Measurements from ENCODE around the gene KMO. TPM values are rescaled to one million over a fixed set of nuclear protein-coding genes. Genes with fewer than 3 reads are reported as not detected.

The KMO gene
- polyA plus RNA-seq, 3 donors: 4.7 to 9.0 (median 6.4) TPM

GRCh38 chr1:241645199-241645598 is 113.0 kb downstream of the KMO start:
- intact Hi-C loops (cut with micrococcal nuclease): loop anchor here in 1 of 2 donors (10.0 kb wide), 1 partner anchor 200 kb away; the partner anchor contains the start of gene EXO1

More at GRCh38 chr1:241645199-241645598, 113.0 kb downstream of the KMO start:
- peaks cover 3 to 9% (median 4%) of the 10 kb centered on the region in 3 donors for H3K27me3 Mint-ChIP-seq (ENCODE audit: low read depth in 3 of 3)
- no peaks in the 10 kb centered on the region for H3K36me3 ChIP-seq (replicated peaks in 1 of 2; ENCODE audit: control insufficient read depth in 1 of 2, insufficient read depth in 2 of 2, low read length in 2 of 2)
- H3K79me2 ChIP-seq (ENCODE audit: insufficient read depth, low read length): no peaks in the 10 kb centered on the region
- H3K4me3 Mint-ChIP-seq: no peak overlapping the region
- H3K4me3 ChIP-seq (replicated peaks in 1 of 3; ENCODE audit: low read depth in 2 of 3, low read length in 3 of 3): no peak overlapping the region
- no peak overlapping the region for H3K9ac ChIP-seq (ENCODE audit: insufficient read depth, low read length, poor library complexity, severe bottlenecking)
- no CpG with 5 or more reads among the region's 4 CpGs for WGBS (ENCODE audit: insufficient coverage)
- no peak for DNase-seq
- H3K9me3 Mint-ChIP-seq: peaks cover 0 to 9% (median 2%) of the 10 kb centered on the region in 7 donors
- no peaks in the 10 kb centered on the region for H3K9me3 ChIP-seq (replicated peaks in 1 of 2; ENCODE audit: control insufficient read depth in 1 of 2, insufficient read depth in 1 of 2, low read length in 2 of 2)
- no peak overlapping the region for H3K27ac ChIP-seq (ENCODE audit: low read depth in 1 of 2, low read length in 2 of 2)
- no peak overlapping the region for H3K27ac Mint-ChIP-seq
- TF ChIP-seq, protein P1, sequence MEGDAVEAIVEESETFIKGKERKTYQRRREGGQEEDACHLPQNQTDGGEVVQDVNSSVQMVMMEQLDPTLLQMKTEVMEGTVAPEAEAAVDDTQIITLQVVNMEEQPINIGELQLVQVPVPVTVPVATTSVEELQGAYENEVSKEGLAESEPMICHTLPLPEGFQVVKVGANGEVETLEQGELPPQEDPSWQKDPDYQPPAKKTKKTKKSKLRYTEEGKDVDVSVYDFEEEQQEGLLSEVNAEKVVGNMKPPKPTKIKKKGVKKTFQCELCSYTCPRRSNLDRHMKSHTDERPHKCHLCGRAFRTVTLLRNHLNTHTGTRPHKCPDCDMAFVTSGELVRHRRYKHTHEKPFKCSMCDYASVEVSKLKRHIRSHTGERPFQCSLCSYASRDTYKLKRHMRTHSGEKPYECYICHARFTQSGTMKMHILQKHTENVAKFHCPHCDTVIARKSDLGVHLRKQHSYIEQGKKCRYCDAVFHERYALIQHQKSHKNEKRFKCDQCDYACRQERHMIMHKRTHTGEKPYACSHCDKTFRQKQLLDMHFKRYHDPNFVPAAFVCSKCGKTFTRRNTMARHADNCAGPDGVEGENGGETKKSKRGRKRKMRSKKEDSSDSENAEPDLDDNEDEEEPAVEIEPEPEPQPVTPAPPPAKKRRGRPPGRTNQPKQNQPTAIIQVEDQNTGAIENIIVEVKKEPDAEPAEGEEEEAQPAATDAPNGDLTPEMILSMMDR (IDR thresholded peaks at IDR 0.05): no peak
- peaks cover 12% of the 10 kb centered on the region for H3K4me1 Mint-ChIP-seq
- H3K36me3 Mint-ChIP-seq: no peaks in the 10 kb centered on the region
- H3K27me3 ChIP-seq (ENCODE audit: control insufficient read depth in 2 of 2, insufficient read depth in 2 of 2, low read length in 2 of 2): no peaks in the 10 kb centered on the region
- H2AFZ ChIP-seq (ENCODE audit: insufficient read depth, low read depth, low read length, poor library complexity, severe bottlenecking): no peak overlapping the region
- H4K20me1 ChIP-seq (ENCODE audit: insufficient read depth, low read length): no peaks in the 10 kb centered on the region
- no peak overlapping the region for H3K4me2 ChIP-seq (replicated peaks; ENCODE audit: extremely low read depth, low read length, poor library complexity, severe bottlenecking)
- H3K4me1 ChIP-seq (ENCODE audit: control insufficient read depth in 1 of 2, insufficient read depth in 2 of 2, low read length in 2 of 2): peaks cover 8% of the 10 kb centered on the region in 2 donors

Other genes starting within 250 kb of the KMO start
- gene RGS7, start 175.2 kb upstream of the KMO start, polyA plus RNA-seq: not detected
- gene FH, start 12.6 kb upstream of the KMO start, polyA plus RNA-seq: 10 to 100 TPM; 21.1 to 34.9 (median 32.5) TPM
- gene CHML, start 108.0 kb downstream of the KMO start, polyA plus RNA-seq: 1 to 10 TPM; 3.4 to 6.6 (median 3.4) TPM
- 10 to 100 TPM; 14.5 to 56.1 (median 55.2) TPM for gene OPN3, start 108.0 kb downstream of the KMO start, polyA plus RNA-seq
- not detected for gene WDR64, start 119.9 kb downstream of the KMO start, polyA plus RNA-seq